ENCODE measurements around the gene PRKCA.
"Not testable (repeated sequence)": the region's sequence is repeated elsewhere in the genome, so short reads cannot be mapped to it uniquely, and the experiment has no call there.

Gene PRKCA

DNA sequence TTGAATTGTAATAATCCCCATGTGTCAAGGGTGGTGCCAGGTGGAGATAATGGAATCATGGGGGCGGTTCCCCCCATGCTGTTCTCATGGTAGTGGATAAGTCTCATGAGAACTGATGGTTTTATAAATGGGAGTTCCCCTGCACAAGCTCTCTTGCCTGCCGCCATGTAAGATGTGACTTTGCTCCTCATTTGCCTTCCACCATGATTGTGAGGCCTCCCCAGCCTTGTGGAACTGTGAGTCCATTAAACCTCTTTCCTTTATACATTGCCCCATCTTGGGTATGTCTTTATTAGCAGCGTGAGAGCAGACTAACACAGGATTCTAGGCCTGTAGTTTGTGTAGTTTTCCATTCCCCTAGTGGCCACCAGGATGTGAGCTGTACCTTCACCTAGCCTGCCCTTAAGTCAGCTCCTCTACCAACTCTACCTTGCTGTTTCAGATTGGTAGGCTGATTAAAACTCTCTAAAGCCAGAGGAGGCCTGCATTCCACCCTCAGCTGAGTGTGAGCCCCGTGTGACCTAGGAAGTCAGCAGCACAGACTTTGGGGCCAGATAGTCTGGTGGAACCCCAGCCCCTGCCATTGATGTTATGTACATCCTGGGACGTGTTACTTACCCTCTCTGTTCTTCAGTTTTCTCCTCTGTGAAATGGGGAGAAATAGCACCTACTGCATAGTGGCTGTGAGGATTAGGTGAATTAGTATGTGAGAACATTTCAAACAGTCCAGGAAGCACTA lies 280.1 kb downstream of the PRKCA start:
- DNase-seq, result no peak

DNA sequence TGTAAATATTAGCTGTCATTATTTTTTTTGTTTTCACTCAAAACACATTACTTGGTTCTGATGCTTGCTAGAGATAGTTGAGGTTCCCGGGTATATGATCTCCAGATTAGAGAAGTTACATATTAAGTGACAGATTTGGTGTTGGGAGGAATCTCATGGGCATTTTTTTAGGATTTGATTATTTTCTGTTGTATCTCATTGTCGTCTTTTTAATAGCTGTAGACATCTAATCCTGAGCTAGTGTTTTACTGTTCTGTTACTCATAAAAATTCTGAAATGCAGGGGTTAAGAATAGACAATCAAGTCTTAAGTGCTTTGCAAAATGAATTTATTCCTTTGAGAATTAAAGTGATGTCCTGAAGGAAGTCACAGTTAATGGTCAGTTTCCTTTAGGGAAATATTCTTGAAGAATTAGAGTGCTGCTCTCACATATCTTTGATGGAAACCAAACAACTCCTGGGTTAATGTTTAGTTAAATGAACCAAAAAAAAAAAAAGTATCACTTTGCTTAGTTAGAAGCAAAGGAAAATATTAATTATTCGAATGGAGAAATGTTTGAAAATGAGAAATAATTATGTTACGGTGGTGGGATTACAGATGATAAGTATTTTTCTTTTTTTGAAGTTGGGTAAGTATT lies 280.8 kb downstream of the PRKCA start:
- no peak for DNase-seq

DNA sequence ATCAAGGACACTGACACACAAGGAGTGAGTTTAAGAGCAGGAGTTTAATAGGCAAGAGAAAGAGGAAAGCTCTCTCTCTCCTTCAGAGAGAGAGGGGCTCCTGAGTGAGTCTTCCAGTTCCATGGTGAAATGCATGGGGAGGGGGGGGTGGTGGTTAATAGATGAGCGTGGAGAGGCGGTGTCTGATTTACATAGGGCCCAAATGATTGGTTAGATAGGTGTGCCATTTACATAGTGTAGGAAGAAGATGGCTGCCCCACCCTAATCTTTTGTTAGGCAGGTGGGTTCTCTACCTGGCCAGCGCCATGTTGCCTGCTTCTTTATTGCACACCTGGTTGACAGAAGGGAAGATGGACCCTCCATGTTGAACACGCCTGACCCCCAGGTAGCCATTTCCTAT lies 282.5 kb downstream of the PRKCA start:
- no peak for DNase-seq

DNA sequence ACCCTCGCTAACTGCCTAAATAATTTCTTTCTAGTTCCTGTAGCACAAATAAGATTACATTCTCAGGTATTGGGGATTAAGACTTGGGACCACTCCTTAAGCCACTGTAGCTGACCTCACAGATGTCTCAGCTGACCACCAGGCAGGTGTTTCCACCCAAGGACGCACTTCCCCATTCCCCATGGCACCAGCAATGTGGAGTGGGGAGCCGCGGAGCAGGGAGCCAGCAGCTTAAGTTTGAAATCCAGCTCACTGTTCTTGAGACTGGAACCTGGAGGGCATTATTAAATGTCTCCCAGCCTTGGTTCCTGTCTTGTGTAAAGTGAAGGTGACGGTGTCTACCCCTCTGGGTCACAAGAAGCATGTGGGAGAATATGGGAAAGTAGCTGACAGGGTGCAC lies 283.1 kb downstream of the PRKCA start:
- no peak for DNase-seq

DNA sequence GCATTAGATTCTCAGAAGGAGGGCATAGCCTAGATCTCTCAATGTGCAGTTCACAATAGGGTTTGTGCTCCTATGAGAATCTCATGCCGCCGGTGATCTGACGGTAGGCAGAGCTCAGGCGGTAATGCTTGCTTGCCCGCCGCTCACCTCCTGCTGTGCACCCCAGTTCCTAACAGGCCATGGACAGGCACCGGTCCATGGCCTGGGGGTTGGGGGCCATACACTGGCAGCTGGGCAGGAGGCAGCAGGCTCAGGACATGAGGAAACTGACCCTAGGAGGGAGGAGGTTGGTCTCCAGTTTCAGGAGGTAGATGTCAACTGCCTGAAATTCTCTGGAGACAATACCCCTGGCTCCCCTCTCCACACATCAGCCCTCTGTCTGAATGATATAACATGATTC lies 287.5 kb downstream of the PRKCA start:
- DNase-seq, result no peak

DNA sequence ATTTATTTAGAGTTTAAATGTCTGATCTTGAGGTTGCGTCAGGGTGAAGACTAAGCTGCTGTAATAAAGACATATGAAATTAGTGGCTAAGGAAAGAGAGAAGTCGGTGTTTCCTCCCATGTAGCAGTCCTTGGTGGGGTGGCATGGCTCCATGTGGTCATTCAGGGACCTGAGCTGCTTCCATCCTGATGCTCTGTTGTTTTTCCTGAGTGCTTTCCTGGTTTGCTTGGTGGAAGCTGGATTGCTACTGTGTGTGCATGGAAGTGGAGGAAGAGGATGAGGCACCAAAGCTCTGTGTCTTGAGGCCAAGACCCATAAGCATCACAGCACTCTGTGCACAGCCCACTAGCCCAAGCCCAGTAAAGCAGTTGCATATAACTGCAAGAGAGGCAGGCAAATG lies 290.7 kb downstream of the PRKCA start:
- no peak for DNase-seq

DNA sequence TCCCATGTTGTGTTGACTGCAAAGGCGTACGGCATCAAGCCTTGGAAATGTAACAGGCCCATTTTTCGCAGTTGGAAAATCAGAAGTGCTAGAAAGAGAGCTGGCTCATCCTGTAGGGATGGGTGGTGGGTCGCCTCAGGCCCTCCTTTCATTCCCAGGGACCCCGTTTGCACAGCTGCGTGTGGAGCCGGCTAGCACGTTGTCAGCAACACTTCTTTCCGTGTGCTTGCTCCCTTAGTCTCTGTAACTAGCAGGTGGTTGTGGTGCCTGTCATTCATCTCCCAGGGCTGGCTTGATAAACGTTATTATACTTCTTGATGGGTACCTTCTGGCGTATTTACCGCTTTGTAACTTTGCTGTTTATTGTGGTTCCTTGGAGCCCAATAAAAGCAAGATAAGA lies 293.5 kb downstream of the PRKCA start:
- DNase-seq, result no peak

DNA sequence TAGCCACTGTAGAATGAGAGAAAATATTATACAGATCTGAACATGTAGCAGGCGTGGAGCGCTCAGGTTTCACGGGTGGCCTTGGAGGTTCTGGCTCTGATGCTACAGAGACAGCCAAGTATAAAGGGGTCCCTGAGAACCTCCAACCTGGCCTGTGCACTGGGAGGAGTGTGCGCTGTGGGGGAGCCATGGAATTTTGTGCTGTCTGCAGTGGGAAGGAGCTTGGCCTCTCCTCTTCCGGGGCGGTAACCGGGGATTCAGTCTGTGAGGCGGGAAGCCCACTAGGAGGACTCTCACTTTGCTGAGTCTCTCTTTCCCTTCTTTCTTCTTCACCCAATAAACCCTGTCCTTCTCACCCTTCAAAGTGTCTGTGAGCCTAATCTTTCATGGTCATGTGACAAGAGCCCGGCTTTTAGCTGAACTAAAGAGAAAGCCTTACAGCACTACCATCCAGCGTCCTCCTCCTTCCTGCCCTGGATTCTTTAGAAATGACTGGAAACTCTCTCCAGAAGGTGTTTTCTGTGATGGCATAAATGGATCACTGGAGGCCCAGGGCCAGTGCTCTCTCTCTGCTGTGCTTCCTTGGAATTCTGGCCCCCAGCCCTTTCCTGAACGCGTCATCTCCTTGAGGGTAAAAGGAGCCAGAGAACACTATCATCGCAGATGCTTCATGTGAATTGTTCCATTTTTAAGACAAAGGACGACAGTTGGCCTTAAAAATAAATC lies 300.4 kb downstream of the PRKCA start:
- DNase-seq, result no peak

DNA sequence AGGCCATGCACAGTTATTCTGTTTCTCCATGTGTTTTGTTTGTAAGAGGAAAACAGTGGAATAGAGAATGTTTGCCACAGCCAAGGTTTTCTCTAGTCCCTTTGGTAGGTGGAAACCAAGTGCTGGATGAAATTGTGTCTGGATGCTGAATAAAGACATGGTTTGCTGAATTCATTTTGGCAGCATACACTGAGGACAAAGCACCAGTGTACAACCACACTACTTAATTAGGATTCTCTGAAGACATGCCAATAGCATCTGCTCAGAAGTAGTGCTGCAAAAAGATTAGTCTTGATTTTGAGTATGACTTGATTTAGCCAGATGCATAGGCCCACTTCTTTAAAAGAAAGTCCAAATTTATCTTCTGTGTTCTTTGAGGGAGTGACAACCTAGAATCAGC lies 302.0 kb downstream of the PRKCA start:
- DNase-seq, result no peak

DNA sequence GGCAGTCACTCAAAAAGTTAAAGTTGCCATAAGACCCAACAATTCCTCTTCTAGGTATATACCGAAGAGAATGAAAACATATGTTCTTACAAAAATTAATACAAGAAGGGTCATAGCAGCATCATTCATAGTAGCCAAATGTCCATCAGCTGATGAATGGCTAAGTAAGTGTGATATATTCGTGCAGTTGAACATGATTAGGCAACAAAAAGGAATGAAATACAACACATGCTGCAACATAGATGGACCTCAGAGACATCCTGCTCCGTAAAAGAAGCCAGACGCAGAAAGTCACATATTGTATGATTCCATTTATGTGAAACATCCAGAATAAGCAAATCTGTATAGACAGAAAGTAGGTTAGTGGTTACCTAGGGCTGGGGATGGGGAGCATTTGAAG lies 303.1 kb downstream of the PRKCA start:
- DNase-seq, result no peak

DNA sequence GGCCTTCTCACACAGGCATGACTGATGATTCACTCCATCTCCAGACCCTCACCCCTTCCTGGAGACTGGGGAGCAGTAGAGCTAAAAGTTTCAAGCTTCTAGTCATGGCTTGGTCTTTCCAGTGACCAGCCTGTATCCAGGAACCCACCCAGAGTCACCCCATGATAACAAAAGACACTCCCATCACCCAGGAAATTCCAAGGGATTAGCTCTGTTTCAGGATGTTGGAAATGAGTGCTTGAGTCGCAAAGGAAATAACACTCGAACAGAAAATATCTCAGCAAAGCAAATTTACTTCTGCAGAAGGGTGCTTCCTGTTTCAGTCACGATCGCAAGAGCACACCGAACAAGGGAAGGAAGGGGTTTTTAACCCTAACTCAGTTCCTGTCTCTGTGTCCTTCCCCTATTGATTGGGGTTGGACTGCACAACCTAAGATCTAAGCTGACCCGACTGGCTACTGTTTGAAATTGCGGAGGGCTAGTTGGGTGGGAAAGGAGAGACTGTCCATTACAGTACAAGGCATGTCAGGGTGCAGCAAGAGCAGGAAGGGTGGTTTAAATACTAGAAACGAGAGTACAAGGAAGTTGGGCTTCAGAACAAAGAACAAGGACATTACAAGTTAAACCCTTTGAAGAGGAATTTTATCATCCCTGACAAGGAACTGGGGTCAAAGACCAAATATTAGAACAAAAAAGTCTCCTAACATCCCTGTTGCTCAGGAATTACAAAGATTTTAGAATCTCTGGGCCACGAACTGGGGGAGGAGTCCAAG lies 308.1 kb downstream of the PRKCA start:
- DNase-seq, result no peak

DNA sequence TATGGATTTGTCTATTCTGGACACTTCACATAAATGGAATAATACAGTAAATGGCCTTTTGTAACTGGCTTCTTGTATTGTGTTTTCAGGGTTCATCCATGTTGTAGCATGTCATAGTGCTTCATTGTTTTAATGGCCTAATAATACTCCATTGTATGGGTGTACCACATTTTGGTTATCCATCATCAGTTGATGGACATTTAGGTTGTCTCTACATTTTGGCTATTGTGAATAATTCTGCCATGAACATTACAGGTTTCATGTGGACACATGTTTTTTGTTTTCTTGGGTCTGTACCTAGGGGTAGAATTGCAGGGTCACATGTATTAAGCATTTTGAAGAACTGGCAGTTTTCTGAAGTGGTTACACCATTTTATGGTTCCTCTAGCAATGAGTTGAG lies 309.0 kb downstream of the PRKCA start:
- no peak for DNase-seq

DNA sequence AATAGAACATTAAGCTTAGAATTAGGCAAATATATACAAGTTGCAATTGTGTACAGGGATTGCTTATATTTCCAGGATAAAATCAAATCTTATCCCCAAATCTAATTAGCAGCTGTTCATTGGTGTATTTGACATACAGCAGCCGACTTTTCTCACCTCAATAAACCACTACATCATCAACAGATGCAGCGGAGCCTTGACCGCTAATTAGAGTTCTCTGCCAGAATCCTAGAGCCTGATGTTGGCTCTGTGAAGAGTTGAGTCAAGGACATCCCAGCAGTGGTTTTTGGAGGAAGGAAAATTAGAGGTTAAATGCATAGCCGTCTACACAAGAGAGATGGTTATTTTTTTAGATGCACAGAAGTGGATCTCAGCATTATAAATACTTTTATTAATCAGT lies 310.6 kb downstream of the PRKCA start:
- DNase-seq, result no peak

DNA sequence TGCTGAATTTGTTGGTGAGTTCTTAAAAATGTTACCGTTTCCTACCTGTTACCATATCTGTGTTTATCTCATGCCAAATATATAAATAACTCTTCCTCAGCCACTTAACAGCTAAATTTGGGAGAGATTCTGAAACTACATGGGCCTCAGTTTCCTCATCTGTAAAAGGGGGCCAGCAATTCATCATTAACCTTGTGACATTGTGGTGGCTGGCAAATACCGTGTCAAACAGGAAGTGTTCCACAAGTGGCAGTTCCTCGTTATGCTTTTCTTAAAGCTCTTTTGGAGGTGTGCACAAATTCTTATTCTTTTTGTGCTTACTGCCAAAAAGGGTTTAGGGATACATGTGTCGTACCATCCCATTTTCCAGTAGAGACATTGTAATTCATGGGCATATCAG lies 312.1 kb downstream of the PRKCA start:
- DNase-seq, result no peak

DNA sequence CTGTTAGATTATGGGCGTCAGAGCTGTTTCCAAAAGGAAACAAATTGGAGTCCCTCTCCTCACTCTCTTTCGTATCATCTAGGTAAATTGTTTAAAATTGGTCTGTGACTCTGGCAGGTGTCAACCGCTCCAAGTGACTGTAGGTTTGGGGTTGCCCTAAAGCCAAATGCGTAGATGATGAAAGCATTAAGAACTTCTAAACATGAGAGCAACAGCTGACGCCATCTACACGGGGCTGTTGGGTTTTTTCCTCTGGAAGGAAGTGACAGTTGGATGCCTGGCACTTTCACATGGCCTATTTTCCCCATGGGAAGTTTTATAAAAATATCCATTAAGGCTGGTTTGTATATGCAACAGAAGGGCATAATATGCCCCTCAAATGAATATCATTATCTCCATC lies 316.8 kb downstream of the PRKCA start:
- DNase-seq, result no peak

DNA sequence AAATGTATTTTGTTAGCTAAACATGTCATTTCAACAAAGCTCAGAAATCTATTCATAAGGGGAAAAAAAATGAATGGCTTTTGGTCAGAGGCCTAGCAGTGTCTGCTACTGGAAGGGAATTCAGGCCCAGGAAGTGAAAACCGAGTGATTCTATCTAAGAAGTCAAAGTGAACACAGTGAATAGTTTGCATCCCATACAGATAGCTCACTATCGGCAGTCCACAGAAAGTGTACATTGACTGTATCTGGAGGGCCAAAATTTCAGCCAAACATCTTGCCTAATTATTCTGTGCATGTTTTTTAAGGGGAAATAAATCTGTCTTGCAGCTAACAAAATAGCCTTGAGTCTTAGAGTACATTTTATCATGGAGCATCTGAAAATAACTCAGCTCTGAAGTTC lies 318.1 kb downstream of the PRKCA start:
- no peak for DNase-seq

DNA sequence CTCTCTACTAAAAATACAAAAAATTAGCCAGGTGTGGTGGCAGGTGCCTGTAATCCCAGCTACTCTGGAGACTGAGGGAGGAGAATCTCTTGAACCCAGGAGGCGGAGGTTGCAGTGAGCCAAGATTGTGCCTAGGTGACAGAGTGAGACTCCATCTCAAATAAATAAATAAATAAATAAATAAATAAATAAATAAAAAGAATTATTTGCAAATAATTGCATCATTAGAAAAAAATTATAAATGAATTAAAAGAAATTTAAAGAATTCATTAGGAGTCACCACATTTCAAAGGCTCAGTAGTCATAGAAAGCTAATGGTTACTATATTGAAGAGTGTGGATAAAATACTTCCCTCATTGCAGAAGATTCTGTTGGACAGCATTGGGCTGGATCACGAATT lies 322.2 kb downstream of the PRKCA start:
- not testable (repeated sequence) for DNase-seq

DNA sequence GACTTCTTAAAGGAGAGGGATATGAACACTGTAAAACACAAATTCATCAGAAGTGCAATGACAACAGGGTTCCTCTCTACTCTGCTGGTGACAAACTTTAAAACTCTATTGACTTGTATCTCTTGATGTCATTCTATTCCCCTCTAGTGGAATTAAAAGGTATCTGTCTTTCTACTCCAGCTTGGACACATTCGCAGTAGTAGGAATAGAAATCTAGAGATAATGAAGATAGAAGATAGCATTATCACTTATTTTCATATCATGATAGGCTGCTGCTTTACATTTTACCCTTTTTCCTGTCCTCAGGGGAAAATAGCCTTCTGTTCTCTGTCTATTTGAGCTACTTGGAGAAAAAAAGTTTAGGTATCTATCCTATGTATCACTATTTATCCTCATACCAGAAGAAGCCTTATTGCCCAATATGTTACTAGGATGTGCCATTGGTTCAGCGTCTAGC lies 322.9 kb downstream of the PRKCA start:
- DNase-seq, result no peak

DNA sequence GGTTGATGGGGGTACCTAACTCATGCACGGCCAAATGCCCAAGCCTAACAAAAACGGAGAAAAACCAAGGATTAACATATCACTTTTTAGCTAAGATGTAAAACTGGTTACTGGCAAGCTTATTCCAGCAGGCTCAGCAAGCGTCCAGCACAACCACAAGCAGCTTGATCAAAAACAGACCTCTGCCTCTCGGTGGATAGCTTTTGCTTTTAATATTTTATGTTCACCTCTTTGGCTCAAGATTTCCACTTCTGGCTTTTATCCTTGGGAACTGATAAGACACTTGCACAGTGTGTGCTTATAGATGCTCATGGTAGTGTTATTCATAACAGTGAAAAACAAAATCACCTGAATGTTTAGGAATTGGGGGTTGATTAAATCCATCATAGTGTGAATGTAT lies 325.6 kb downstream of the PRKCA start:
- no peak for DNase-seq

DNA sequence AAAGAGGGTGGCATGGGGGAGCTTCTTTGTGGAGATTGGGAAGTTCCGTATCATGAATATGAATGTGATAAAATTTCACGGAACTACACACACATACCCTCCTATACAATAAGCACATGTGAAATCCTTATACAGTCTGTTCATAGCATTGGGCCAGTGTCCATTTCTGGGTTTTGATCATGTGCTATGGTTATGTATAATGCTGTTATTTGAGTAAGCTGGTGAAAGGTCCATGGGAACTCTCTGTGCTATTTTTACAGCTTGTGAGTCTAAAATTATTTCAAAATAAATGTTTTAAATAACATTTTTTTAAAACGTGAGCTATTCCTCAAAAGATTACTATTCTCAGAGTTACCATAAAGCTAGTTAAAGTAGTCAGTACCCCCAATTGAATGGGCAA lies 327.3 kb downstream of the PRKCA start:
- no peak for DNase-seq

DNA sequence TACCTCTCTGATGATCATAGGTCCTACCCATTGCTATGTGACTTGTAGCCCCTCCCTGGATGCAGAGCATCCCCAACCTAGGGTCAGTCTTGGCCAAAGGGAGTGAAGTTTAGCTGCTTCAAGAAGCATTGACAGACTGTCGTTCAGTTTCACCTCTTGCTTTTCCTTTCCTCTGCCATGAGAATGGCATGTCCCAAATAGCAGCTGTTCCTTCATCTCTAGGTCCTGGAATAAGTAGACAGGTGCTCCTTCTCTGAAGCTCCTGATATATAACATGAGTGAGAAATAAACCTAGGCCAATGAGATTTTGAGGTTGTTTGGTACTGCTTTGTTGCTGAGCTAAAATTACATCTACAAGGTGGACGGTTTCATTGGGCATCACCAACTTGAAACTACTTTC lies 328.0 kb downstream of the PRKCA start:
- no peak for DNase-seq

DNA sequence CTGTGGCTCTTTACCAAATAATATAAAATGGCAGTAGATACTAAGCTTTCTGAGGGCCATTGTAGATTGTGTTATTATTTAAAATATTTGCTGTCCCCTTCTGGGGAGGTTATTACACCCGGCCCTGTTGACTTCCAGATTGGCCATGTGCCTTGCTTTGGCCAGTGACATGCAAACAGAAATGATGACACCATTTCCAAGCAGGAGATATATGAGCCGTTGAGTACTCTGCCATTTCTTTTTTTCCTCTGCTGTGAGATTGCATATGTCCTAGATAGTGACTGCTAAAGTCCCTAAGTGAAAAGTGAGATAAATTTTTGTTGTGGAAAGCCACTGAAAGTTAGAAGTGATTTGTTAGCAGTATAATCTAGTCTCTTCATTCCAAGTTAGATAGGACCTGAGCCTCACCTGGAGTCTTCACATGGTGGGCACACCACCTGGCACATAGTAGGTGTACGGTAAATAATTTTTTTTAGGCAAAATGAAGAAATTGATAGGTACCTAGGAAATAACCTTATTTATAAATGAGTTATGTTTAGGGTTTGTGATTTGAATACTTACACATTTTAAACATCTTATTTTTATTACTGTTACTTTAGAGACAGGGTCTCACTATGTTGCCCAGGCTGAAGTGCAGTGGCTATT lies 328.5 kb downstream of the PRKCA start:
- DNase-seq, result no peak

DNA sequence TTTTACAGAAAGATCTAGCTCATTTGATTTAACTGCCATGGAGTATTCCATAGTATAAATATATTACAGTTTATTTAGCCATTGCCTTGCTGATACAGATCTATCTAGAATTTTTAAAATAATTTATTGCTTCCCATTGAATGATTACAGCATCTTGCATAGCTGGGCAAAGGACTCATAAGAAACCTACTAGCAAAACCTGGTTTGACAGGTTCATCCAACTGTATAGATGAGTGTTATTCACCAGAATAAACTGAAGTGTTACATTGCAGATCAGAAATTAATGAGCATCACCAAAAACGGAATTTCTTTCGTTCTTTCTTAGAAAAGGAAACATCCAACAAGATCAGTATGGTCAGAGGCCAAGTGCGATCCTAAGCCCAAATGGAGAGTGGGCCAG lies 330.3 kb downstream of the PRKCA start:
- no peak for DNase-seq

Data from NCI-H1092 (cell line).